H9 (cell line): ENCODE data around the gene TRPM4. TPM values are rescaled to one million over a fixed set of nuclear protein-coding genes. Genes with fewer than 3 reads are reported as not detected.

Experiments used
- DNase-seq: peaks from one replicate; pipeline ENCODE4 v3.0.0-alpha.2; 2017
- H2AFZ ChIP-seq: one replicate; pipeline ENCODE4 v1.6.1; 2013; ENCODE audit warnings: mild to moderate bottlenecking, low read length, control low read depth, moderate library complexity
- H2AK5ac ChIP-seq: 2 replicates; pipeline ENCODE4 v1.6.1; 2013; ENCODE audit warnings: low read length, control low read depth, mixed read lengths; ENCODE audit not compliant: insufficient read length
- H2BK120ac ChIP-seq: one replicate; pipeline ENCODE4 v1.6.1; 2013; ENCODE audit warnings: low read depth, mild to moderate bottlenecking, low read length, control low read depth, inconsistent platforms; ENCODE audit not compliant: poor library complexity, severe bottlenecking
- H2BK12ac ChIP-seq: 2 replicates; pipeline ENCODE4 v1.6.1; 2013; ENCODE audit warnings: low read length, control low read depth, mixed read lengths, low read depth; ENCODE audit not compliant: insufficient read length
- H2BK15ac ChIP-seq: 2 replicates; pipeline ENCODE4 v1.6.1; 2013; ENCODE audit warnings: low read depth, low read length, control low read depth
- H2BK20ac ChIP-seq: one replicate; pipeline ENCODE4 v1.6.1; 2013; ENCODE audit warnings: low read depth, mild to moderate bottlenecking, low read length, control low read depth, inconsistent platforms; ENCODE audit not compliant: poor library complexity, severe bottlenecking
- H2BK5ac ChIP-seq: 2 replicates; pipeline ENCODE4 v1.6.1; 2013; ENCODE audit warnings: low read length, control low read depth, mixed read lengths; ENCODE audit not compliant: insufficient read length
- H3K14ac ChIP-seq: 2 replicates; pipeline ENCODE4 v1.6.1; 2013; ENCODE audit warnings: low read length, control low read depth; ENCODE audit not compliant: insufficient read depth
- H3K18ac ChIP-seq: 2 replicates; pipeline ENCODE4 v1.6.1; 2013; ENCODE audit warnings: low read depth, mild to moderate bottlenecking, mixed read lengths, low read length, control low read depth; ENCODE audit not compliant: insufficient read length
- H3K23ac ChIP-seq: 2 replicates; pipeline ENCODE4 v1.6.1; 2013; ENCODE audit warnings: low read length, control low read depth, mixed read lengths, low read depth; ENCODE audit not compliant: insufficient read length
- H3K23me2 ChIP-seq: 2 replicates; pipeline ENCODE4 v1.6.1; 2013; ENCODE audit warnings: low read depth, mild to moderate bottlenecking, mixed read lengths, low read length, control low read depth; ENCODE audit not compliant: insufficient read length, poor library complexity, severe bottlenecking
- H3K27ac ChIP-seq: 2 replicates; pipeline ENCODE4 v1.5.1; 2013; ENCODE audit warnings: low read length, control low read depth, mixed read lengths, low read depth; ENCODE audit not compliant: insufficient read length
- H3K27me3 ChIP-seq: 2 replicates; pipeline ENCODE4 v1.6.1; 2013; ENCODE audit warnings: low read length, control low read depth, inconsistent platforms; ENCODE audit not compliant: insufficient read depth
- H3K4ac ChIP-seq: 2 replicates; pipeline ENCODE4 v1.6.1; 2013; ENCODE audit warnings: low read depth, mild to moderate bottlenecking, control low read depth, inconsistent platforms, low read length, moderate library complexity
- H3K4me1 ChIP-seq: 2 replicates; pipeline ENCODE4 v1.6.1; 2013; ENCODE audit warnings: low read length, control low read depth, inconsistent platforms; ENCODE audit not compliant: insufficient read depth
- H3K4me2 ChIP-seq: 2 replicates; pipeline ENCODE4 v1.6.1; 2013; ENCODE audit warnings: low read length, control low read depth, mixed read lengths; ENCODE audit not compliant: insufficient read length, insufficient read depth
- H3K56ac ChIP-seq: 2 replicates; pipeline ENCODE4 v1.6.1; 2013; ENCODE audit warnings: low read depth, mild to moderate bottlenecking, mixed read lengths, low read length, control low read depth; ENCODE audit not compliant: insufficient read length
- H3K79me1 ChIP-seq: 2 replicates; pipeline ENCODE4 v1.6.1; 2013; ENCODE audit warnings: low read depth, mild to moderate bottlenecking, moderate library complexity, low read length, control low read depth, inconsistent platforms; ENCODE audit not compliant: insufficient read depth, poor library complexity, severe bottlenecking
- H3K79me2 ChIP-seq: 2 replicates; pipeline ENCODE4 v1.6.1; 2013; ENCODE audit warnings: low read length, control low read depth, inconsistent platforms; ENCODE audit not compliant: insufficient read depth
- H3K9ac ChIP-seq: 2 replicates; pipeline ENCODE4 v1.6.1; 2013; ENCODE audit warnings: low read length, control low read depth, mixed read lengths; ENCODE audit not compliant: insufficient read length; ENCODE audit errors: extremely low read depth
- H3K9me3 ChIP-seq: one replicate; pipeline ENCODE4 v1.6.1; 2013; ENCODE audit warnings: low read depth, low read length, inconsistent platforms; ENCODE audit not compliant: control insufficient read depth
- H3T11ph ChIP-seq: one replicate; pipeline ENCODE4 v1.6.1; 2013; ENCODE audit warnings: mild to moderate bottlenecking, low read length, control low read depth, inconsistent platforms
- H4K20me1 ChIP-seq: one replicate; pipeline ENCODE4 v1.6.1; 2013; ENCODE audit not compliant: control insufficient read depth, insufficient read length, insufficient read depth
- H4K5ac ChIP-seq: 2 replicates; pipeline ENCODE4 v1.6.1; 2013; ENCODE audit warnings: low read depth, mild to moderate bottlenecking, mixed read lengths, low read length, control low read depth; ENCODE audit not compliant: insufficient read length
- H4K8ac ChIP-seq: replicated peaks from 2 replicates; pipeline ENCODE4 v1.6.1; 2013; ENCODE audit warnings: low read length, control low read depth, mixed read lengths, low read depth; ENCODE audit not compliant: insufficient read length
- H4K91ac ChIP-seq: 2 replicates; pipeline ENCODE4 v1.6.1; 2013; ENCODE audit warnings: low read depth, mild to moderate bottlenecking, moderate library complexity, mixed read lengths, low read length, control low read depth; ENCODE audit not compliant: insufficient read length
- H3K27ac Mint-ChIP-seq, 3 experiments: 2 replicates in 2 of 3; 3 replicates in 1 of 3; pipeline ENCODE4 v1.8.0; 2020 to 2021; ENCODE audit warnings: mixed read lengths in 3 of 3, mild to moderate bottlenecking in 1 of 3, moderate library complexity in 1 of 3
- H3K27me3 Mint-ChIP-seq: 2 replicates; pipeline ENCODE4 v1.8.0; 2021; ENCODE audit warnings: low read depth, mild to moderate bottlenecking, moderate library complexity, mixed read lengths
- H3K36me3 Mint-ChIP-seq, 3 experiments: 2 replicates in 2 of 3; 3 replicates in 1 of 3; pipeline ENCODE4 v1.8.0; 2020 to 2021; ENCODE audit warnings: low read depth in 3 of 3, mixed read lengths in 3 of 3; ENCODE audit not compliant: insufficient read depth in 1 of 3
- H3K4me1 Mint-ChIP-seq, 2 experiments: 2 replicates each; pipeline ENCODE4 v1.8.0; 2020; ENCODE audit warnings: mixed read lengths in 2 of 2
- H3K4me3 Mint-ChIP-seq, 2 experiments: 2 replicates in 1 of 2; 3 replicates in 1 of 2; pipeline ENCODE4 v1.8.0; 2020 to 2021; ENCODE audit warnings: mild to moderate bottlenecking in 2 of 2, mixed read lengths in 2 of 2, moderate library complexity in 1 of 2
- H3K9me3 Mint-ChIP-seq, 2 experiments: 2 replicates in 1 of 2; 3 replicates in 1 of 2; pipeline ENCODE4 v1.8.0; 2020; ENCODE audit warnings: mild to moderate bottlenecking in 2 of 2, mixed read lengths in 2 of 2, moderate library complexity in 1 of 2
- WGBS: extraction: QIAGEN DNeasy Blood & Tissue Kit; methylation state at CpG from one replicate; pipeline ENCODE4 v1.1.7; 2013; ENCODE audit warnings: missing lambda C conversion rate, low lambda C conversion rate, mixed read lengths; ENCODE audit not compliant: insufficient read length; ENCODE audit errors: extremely low coverage; 5-methylcytosine and 5-hydroxymethylcytosine counted together
- total RNA-seq: library from RNA; stranded (reverse); gene quantifications from 2 replicates; pipeline ENCODE4 v1.2.1, GENCODE V29; 2021
- TF ChIP-seq, protein P1 (sequence below): fragments of 200-600 bp; sonication (generic); conservative IDR thresholded peaks from 3 replicates; pipeline ENCODE4 v1.8.0; 2021; ENCODE audit warnings: antibody characterized with exemption, mild to moderate bottlenecking

TRPM4 gene
- total RNA-seq, 1 experiment from 2014 or later: 6.9 TPM

DNA sequence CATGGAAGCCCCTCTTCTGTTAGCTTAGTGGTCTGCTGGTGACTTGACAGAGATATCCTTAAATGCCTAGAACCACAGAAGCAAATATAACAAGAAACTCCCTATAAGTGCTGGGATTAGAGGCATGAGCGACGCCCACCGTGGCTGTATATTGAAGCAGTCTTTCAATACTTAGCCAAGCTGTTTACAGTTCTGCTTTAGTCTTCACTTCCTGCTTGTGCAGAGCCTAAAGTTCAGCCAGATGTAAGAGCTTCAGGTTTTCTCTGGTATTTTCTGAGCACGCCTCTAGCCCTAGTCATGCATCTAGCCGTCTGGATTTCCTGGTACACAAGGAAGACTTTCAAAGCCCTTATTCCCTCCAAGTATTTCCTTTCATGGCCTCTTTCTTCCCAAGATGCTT, 28.5 kb downstream of the TRPM4 start:
- Mint-ChIP-seq H3K4me1 (peaks cover 0 to 4% of the 10 kb centered on the region in 2 experiments; a peak in 2 of 4 replicates), H3K9me3 (peaks cover 6% of the 10 kb centered on the region in 2 experiments; a peak in 4 of 5 replicates), H3K4me3 (no peak overlapping the region), H3K27ac (no peak overlapping the region), H3K36me3 (peaks cover 11 to 46% (median 15%) of the 10 kb centered on the region in 3 experiments), H3K27me3 (peaks cover 2% of the 10 kb centered on the region; the same call in 1 of the 2 replicates)
- Histone ChIP-seq H3K4me1 (no peaks in the 10 kb centered on the region), H2BK20ac (no peak overlapping the region), H3K27ac (no peak overlapping the region), H2BK15ac (no peak overlapping the region), H4K91ac (no peak overlapping the region), H3K27me3 (no peaks in the 10 kb centered on the region), H3K23ac (no peak overlapping the region), H2BK12ac (no peak overlapping the region), H4K8ac (no peak overlapping the region), H3K18ac (no peak overlapping the region), H3K14ac (no peak overlapping the region), H3K23me2 (no peaks in the 10 kb centered on the region), H3K4me2 (no peak overlapping the region), H2BK120ac (no peak overlapping the region), H2AFZ (no peak overlapping the region), H3K9me3 (no peaks in the 10 kb centered on the region), H3K79me2 (no peaks in the 10 kb centered on the region), H2BK5ac (no peak overlapping the region), H3K9ac (no peak overlapping the region), H2AK5ac (no peak overlapping the region), H3K56ac (no peak overlapping the region), H4K20me1 (no peaks in the 10 kb centered on the region), H4K5ac (no peak overlapping the region), H3K4ac (no peak overlapping the region), H3T11ph (no peak overlapping the region), H3K79me1 (no peaks in the 10 kb centered on the region)
- no peak for DNase-seq
- TF ChIP-seq, protein P1, sequence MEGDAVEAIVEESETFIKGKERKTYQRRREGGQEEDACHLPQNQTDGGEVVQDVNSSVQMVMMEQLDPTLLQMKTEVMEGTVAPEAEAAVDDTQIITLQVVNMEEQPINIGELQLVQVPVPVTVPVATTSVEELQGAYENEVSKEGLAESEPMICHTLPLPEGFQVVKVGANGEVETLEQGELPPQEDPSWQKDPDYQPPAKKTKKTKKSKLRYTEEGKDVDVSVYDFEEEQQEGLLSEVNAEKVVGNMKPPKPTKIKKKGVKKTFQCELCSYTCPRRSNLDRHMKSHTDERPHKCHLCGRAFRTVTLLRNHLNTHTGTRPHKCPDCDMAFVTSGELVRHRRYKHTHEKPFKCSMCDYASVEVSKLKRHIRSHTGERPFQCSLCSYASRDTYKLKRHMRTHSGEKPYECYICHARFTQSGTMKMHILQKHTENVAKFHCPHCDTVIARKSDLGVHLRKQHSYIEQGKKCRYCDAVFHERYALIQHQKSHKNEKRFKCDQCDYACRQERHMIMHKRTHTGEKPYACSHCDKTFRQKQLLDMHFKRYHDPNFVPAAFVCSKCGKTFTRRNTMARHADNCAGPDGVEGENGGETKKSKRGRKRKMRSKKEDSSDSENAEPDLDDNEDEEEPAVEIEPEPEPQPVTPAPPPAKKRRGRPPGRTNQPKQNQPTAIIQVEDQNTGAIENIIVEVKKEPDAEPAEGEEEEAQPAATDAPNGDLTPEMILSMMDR: no peak
- no CpG with 5 or more reads among the region's 5 CpGs for WGBS
